ENCODE measurements around the gene PRM3. TPM values are rescaled to one million over a fixed set of nuclear protein-coding genes. Genes with fewer than 3 reads are reported as not detected.

PRM3 gene
- total and polyA plus RNA-seq, 2 of the 8 experiments (the other 6 are each of a cell fraction or from before 2014, with no cell fraction given) = not detected

DNA sequence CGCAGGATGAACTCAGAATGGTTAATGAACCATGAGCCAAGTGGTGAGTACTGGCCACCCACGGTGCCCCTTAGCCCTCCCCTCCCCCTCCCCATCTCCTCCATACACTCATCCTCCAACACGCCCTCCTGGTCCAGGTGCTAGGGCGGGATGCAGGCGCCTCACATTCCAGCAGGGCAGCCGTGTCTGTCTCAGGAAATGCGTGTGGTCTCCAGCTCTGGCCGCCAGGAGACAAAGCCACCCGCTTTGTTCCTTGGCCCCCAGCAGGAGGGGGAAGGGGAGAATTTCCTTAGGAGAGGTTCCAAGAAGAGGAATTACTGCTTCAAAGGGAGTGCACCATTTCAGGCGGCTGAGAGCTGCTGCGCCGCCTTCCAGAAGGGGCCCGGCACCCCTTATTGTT is 42.1 kb upstream of the PRM3 start:
- Histone ChIP-seq H3K23ac (ENCODE audit: insufficient read length) (no peak overlapping the region), H3K23me2 (ENCODE audit: low read depth, low read length) (peaks cover 3% of the 10 kb centered on the region; the same call in 1 of the 2 replicates), H3K27ac (ENCODE audit: low read depth, low read length) (peak overlapping the region; percentile 76), H4K91ac (replicated peaks; ENCODE audit: insufficient read length, low read length) (peak overlapping the region; percentile 100), H2BK120ac (replicated peaks; ENCODE audit: low read depth, low read length) (peak overlapping the region; percentile 58), H3K9ac (replicated peaks in 1 of 4; ENCODE audit: extremely low read depth in 1 of 4, low read depth in 3 of 4, low read length in 3 of 4) (peak overlapping the region in 2 of 4 experiments; percentile 56 to 58; a peak in 3 of 7 replicates), H3K79me1 (ENCODE audit: low read depth, low read length) (no peaks in the 10 kb centered on the region), H2BK12ac (ENCODE audit: low read depth, low read length) (0 out of 2 replicates have a peak overlapping the region, but pooled peaks have one; percentile 100), H2BK20ac (ENCODE audit: low read length) (peak overlapping the region; percentile 100; the same call in 1 of the 2 replicates), H3K18ac (ENCODE audit: extremely low read depth, low read length) (peak overlapping the region; percentile 100; the same call in 1 of the 2 replicates), H3K79me2 (ENCODE audit: control insufficient read depth in 1 of 2, insufficient read depth in 2 of 2, low read length in 2 of 2) (no peaks in the 10 kb centered on the region), H2BK5ac (ENCODE audit: low read depth, low read length) (peak overlapping the region; percentile 100), H2BK15ac (ENCODE audit: low read length) (no peak overlapping the region), H3K4me2 (ENCODE audit: insufficient read depth in 1 of 2, low read depth in 2 of 2, low read length in 2 of 2) (peak overlapping the region; percentile 68 to 82), H3K56ac (replicated peaks; ENCODE audit: insufficient read length, low read depth, low read length) (no peak overlapping the region), H4K5ac (ENCODE audit: insufficient read length, low read depth, low read length) (no peak overlapping the region), H4K20me1 (replicated peaks in 1 of 2; ENCODE audit: control insufficient read depth in 1 of 2, insufficient read depth in 2 of 2, low read length in 2 of 2) (no peaks in the 10 kb centered on the region), H3K36me3 (ENCODE audit: control insufficient read depth in 2 of 4, insufficient read depth in 4 of 4, low read length in 3 of 4) (no peaks in the 10 kb centered on the region), H3K14ac (ENCODE audit: insufficient read length) (no peak overlapping the region), H3K4ac (replicated peaks; ENCODE audit: insufficient read length, low read depth, low read length) (no peak overlapping the region), H3K9me3 (ENCODE audit: insufficient read depth in 2 of 2, low read depth in 1 of 2, low read length in 1 of 2) (no peaks in the 10 kb centered on the region), H4K8ac (ENCODE audit: extremely low read depth, insufficient read depth, low read length) (peak overlapping the region; percentile 47), H2AFZ (ENCODE audit: low read length) (no peak overlapping the region), H3K4me3 (ENCODE audit: extremely low read depth in 1 of 4, insufficient read depth in 2 of 4, low read depth in 3 of 4, low read length in 4 of 4) (peak overlapping the region in 2 of 4 experiments; percentile 29 to 48; a peak in 3 of 8 replicates), H2AK5ac (ENCODE audit: low read depth, low read length) (peak overlapping the region; percentile 100), H3K4me1 (replicated peaks in 1 of 4; ENCODE audit: control insufficient read depth in 3 of 4, insufficient read depth in 4 of 4, low read length in 3 of 4) (peaks cover 23 to 36% (median 25%) of the 10 kb centered on the region in 4 experiments), H3K27me3 (replicated peaks in 1 of 4; ENCODE audit: control insufficient read depth in 3 of 4, extremely low read depth in 1 of 4, insufficient read depth in 3 of 4, low read length in 3 of 4) (no peaks in the 10 kb centered on the region)
- ChIA-PET POLR2A (ENCODE audit: partially characterized antibody) (interaction anchor here (0.7 to 5.1 kb wide), 19 partner anchors 9 to 366 kb away, joined by 3 to 29 read pairs (median 4); partner anchors contain the start of gene SOCS1), CTCF (ENCODE audit: partially characterized antibody) (interaction anchor here (0.5 to 3.2 kb wide), 11 partner anchors 11 to 401 kb away, joined by 3 to 12 read pairs (median 3); no protein-coding TSS in a partner anchor)
- peak; percentile 55 for FAIRE-seq
- 1% methylated on average over 13 of the region's 13 CpGs; no CpG with 5 or more reads in 1 of the 2 experiments for WGBS, 2 experiments (ENCODE audit: extremely low coverage in 1 of 2, insufficient coverage in 1 of 2, insufficient read length in 1 of 2, insufficient replicate concordance in 2 of 2, low coverage in 1 of 2, low lambda C conversion rate in 2 of 2, missing lambda C conversion rate in 1 of 2)
- DNase-seq (ENCODE audit: low read depth in 1 of 2, low spot score in 2 of 2) = peak; percentile 85 to 99
- TF ChIP-seq TEAD4 (IDR thresholded peaks at IDR 0.05; ENCODE audit: low read depth, low read length) (peak; percentile 99), POU5F1 (IDR thresholded peaks at IDR 0.05; ENCODE audit: low read depth, low read length) (no peak), EP300 (IDR thresholded peaks at IDR 0.05; ENCODE audit: borderline replicate concordance in 1 of 2, low read depth in 2 of 2, low read length in 2 of 2) (peak in 1 of 2 experiments; percentile 91; a peak in 2 of 3 replicates), BRCA1 (IDR thresholded peaks at IDR 0.05; ENCODE audit: low read depth, low read length) (no peak), GTF2F1 (IDR thresholded peaks at IDR 0.05; ENCODE audit: borderline replicate concordance, low read depth, low read length) (no peak), PHF8 (conservative IDR thresholded peaks at IDR 0.05; ENCODE audit: low read depth, low read length) (no peak), BACH1 (IDR thresholded peaks at IDR 0.05; ENCODE audit: low read length) (no peak)
- TF ChIP-seq, protein P1, sequence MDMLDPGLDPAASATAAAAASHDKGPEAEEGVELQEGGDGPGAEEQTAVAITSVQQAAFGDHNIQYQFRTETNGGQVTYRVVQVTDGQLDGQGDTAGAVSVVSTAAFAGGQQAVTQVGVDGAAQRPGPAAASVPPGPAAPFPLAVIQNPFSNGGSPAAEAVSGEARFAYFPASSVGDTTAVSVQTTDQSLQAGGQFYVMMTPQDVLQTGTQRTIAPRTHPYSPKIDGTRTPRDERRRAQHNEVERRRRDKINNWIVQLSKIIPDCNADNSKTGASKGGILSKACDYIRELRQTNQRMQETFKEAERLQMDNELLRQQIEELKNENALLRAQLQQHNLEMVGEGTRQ (IDR thresholded peaks at IDR 0.05; ENCODE audit: low read length) = no peak
- TF ChIP-seq, protein P2, sequence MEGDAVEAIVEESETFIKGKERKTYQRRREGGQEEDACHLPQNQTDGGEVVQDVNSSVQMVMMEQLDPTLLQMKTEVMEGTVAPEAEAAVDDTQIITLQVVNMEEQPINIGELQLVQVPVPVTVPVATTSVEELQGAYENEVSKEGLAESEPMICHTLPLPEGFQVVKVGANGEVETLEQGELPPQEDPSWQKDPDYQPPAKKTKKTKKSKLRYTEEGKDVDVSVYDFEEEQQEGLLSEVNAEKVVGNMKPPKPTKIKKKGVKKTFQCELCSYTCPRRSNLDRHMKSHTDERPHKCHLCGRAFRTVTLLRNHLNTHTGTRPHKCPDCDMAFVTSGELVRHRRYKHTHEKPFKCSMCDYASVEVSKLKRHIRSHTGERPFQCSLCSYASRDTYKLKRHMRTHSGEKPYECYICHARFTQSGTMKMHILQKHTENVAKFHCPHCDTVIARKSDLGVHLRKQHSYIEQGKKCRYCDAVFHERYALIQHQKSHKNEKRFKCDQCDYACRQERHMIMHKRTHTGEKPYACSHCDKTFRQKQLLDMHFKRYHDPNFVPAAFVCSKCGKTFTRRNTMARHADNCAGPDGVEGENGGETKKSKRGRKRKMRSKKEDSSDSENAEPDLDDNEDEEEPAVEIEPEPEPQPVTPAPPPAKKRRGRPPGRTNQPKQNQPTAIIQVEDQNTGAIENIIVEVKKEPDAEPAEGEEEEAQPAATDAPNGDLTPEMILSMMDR (IDR thresholded peaks at IDR 0.05; ENCODE audit: control extremely low read depth in 1 of 3, insufficient read depth in 1 of 3, low read depth in 1 of 3, low read length in 3 of 3) = peak; percentile 29 to 55 (median 41)
